Middle frontal gyrus (tissue), 1 donor: ENCODE measurements around the gene SLC12A1.

Source experiments
- DNase-seq: peaks from one replicate; pipeline ENCODE4 v3.0.0-alpha.2; 2015; ENCODE audit warnings: low spot score; ENCODE audit errors: extremely low spot score

Gene SLC12A1

DNA sequence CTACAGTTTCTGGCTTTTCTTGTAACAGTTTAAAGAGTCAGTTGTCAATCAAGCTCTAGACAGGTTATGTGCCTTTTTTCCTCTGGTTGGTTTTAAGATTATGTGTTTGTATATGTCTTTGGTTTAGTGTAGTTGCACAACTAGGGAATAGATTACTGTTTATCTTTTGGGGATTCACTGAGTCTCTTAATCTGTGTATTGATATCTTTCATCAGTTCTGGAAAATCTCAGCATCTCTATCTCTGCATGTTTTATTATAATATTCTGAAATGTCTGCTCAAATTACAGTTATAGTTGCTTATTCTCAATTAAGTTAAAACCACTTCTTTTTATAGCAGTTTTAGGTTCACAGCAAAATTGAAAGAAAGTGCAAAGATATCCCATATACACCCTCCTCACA lies 139.4 kb downstream of the SLC12A1 start:
- DNase-seq, result no peak

DNA sequence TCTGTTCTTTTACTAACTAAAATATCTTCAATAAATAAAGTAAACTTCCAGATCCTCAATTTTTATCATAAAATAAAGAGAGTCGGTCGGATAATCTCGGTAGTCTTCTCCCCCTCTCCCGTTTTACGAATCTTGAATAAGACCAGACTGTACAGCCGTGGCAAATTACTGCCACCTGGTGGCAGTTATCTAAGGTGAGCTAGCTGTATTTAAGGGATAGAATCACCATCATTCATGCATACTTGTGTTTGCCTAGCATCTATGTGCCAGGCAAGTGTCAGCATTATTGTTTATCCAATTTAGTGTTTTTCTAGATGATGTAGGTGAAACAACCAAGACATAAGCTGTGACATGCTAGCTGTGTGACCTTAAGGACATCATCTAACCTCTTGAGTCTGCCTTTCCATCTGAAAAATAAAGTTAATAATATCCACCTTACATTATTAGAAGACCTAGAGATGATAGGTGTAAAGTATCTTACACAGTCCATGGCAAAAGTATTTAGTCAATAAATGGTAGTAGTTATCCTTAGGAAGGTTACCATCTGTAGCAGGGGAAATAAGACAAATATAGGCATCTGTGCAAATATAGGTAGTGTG lies 146.5 kb downstream of the SLC12A1 start:
- DNase-seq, result no peak
